SK-N-SH (cell line): ENCODE measurements around the gene ARMH3.

ENCODE experiments used
- CTCF ChIP-seq: fragments of 200-600 bp; sonication (generic); IDR thresholded peaks from 2 replicates; pipeline ENCODE4 v1.6.1; 2017; ENCODE audit warnings: antibody characterized with exemption, mild to moderate bottlenecking, moderate library complexity
- ELF1 ChIP-seq: IDR thresholded peaks from 2 replicates; pipeline ENCODE4 v1.4.0; 2012
- EP300 ChIP-seq, 2 experiments: IDR thresholded peaks; 2 replicates each; pipeline versions ENCODE4 v1.4.0 to v1.6.1; 2012; ENCODE audit warnings: borderline replicate concordance in 1 of 2, low read depth in 1 of 2, low read length in 1 of 2
- EZH2phosphoT487 ChIP-seq: fragments of 200-600 bp; sonication (generic); IDR thresholded peaks from 2 replicates; pipeline ENCODE4 v1.6.1; 2017; ENCODE audit warnings: low read depth, mixed run types, mild to moderate bottlenecking, antibody characterized with exemption, moderate library complexity, borderline replicate concordance
- GABPA ChIP-seq: IDR thresholded peaks from 2 replicates; pipeline ENCODE4 v1.4.0; 2012; ENCODE audit warnings: low read depth, mild to moderate bottlenecking
- MAX ChIP-seq: IDR thresholded peaks from 2 replicates; pipeline ENCODE4 v1.4.0; 2012; ENCODE audit warnings: low read depth
- POLR2AphosphoS5 ChIP-seq: IDR thresholded peaks from 2 replicates; pipeline ENCODE4 v1.6.1; 2012; ENCODE audit warnings: low read depth, low read length
- REST ChIP-seq: IDR thresholded peaks from 2 replicates; pipeline ENCODE4 v1.6.1; 2012; ENCODE audit warnings: mild to moderate bottlenecking, low read depth, low read length, moderate library complexity
- RFX5 ChIP-seq: IDR thresholded peaks from 2 replicates; pipeline ENCODE4 v1.6.1; 2012; ENCODE audit warnings: mild to moderate bottlenecking, improper control_type of control experiment, low read length
- SIN3A ChIP-seq: IDR thresholded peaks from 2 replicates; pipeline ENCODE4 v1.6.1; 2012; ENCODE audit warnings: low read depth, mild to moderate bottlenecking, low read length, moderate library complexity, borderline replicate concordance
- TAF1 ChIP-seq: IDR thresholded peaks from 2 replicates; pipeline ENCODE4 v1.6.1; 2012; ENCODE audit warnings: low read depth, mild to moderate bottlenecking, low read length, moderate library complexity, borderline replicate concordance
- USF2 ChIP-seq: fragments of 150-350 bp; IDR thresholded peaks from 2 replicates; pipeline ENCODE4 v1.6.1; 2017; ENCODE audit warnings: antibody characterized with exemption, low read length, low read depth, borderline replicate concordance
- YY1 ChIP-seq: IDR thresholded peaks from 2 replicates; pipeline ENCODE4 v1.4.0; 2012; ENCODE audit warnings: low read depth, mild to moderate bottlenecking

GRCh38 chr10:102040305-102041050, 15.5 kb downstream of the ARMH3 start:
- TF ChIP-seq CTCF (no peak), REST (peak; percentile 93), SIN3A (no peak), ELF1 (no peak), YY1 (no peak), GABPA (no peak), RFX5 (no peak), EP300 (IDR thresholded peaks at IDR 0.05; ENCODE audit: borderline replicate concordance in 1 of 2, low read depth in 1 of 2, low read length in 1 of 2) (no peak), MAX (no peak), EZH2phosphoT487 (no peak), POLR2AphosphoS5 (no peak), TAF1 (no peak), USF2 (no peak)
